CD4-positive, alpha-beta T cell treated with Interleukin-21 for 1 hour (primary cell): ENCODE measurements around the gene FOXL2.
A peak's percentile ranks its signal among the peaks of the same experiment; 100 is the strongest.
"Not testable (repeated sequence)": the region's sequence is repeated elsewhere in the genome, so short reads cannot be mapped to it uniquely, and the experiment has no call there.

Experiments
- DNase-seq: peaks from one replicate; pipeline ENCODE4 v3.0.0-alpha.2; 2020

FOXL2 gene

GRCh38 chr3:138923531-138923994 is 23.4 kb downstream of the FOXL2 start:
- DNase-seq, result peak; percentile 83

- not testable (repeated sequence) for DNase-seq
Observed at GRCh38 chr3:138922400-138922799, 24.5 kb downstream of the FOXL2 start.

- no peak for DNase-seq
Observed at GRCh38 chr3:138921316-138922292, 25.3 kb downstream of the FOXL2 start.

- DNase-seq, result no peak
Observed at GRCh38 chr3:138919325-138919724, 27.6 kb downstream of the FOXL2 start.

- DNase-seq, result no peak
Observed at GRCh38 chr3:138916824-138917223, 30.1 kb downstream of the FOXL2 start.

GRCh38 chr3:138915503-138916498 is 31.1 kb downstream of the FOXL2 start:
- DNase-seq, result peak; percentile 76

- DNase-seq, result no peak
Observed at GRCh38 chr3:138914870-138915502, 32.0 kb downstream of the FOXL2 start.

GRCh38 chr3:138913766-138914165 is 33.2 kb downstream of the FOXL2 start:
- DNase-seq, result no peak

GRCh38 chr3:138912237-138912636 is 34.7 kb downstream of the FOXL2 start:
- DNase-seq, result no peak

GRCh38 chr3:138911621-138912020 is 35.3 kb downstream of the FOXL2 start:
- DNase-seq, result no peak

- DNase-seq, result no peak
Observed at GRCh38 chr3:138909904-138910303, 37.0 kb downstream of the FOXL2 start.

GRCh38 chr3:138908846-138909245 is 38.1 kb downstream of the FOXL2 start:
- no peak for DNase-seq

- no peak for DNase-seq
Observed at GRCh38 chr3:138907539-138907938, 39.4 kb downstream of the FOXL2 start.

GRCh38 chr3:138902171-138902570 is 44.8 kb downstream of the FOXL2 start:
- no peak for DNase-seq

- DNase-seq, result no peak
Observed at GRCh38 chr3:138901567-138901966, 45.4 kb downstream of the FOXL2 start.

GRCh38 chr3:138899351-138899991 is 47.5 kb downstream of the FOXL2 start:
- no peak for DNase-seq

GRCh38 chr3:138898708-138899107 is 48.2 kb downstream of the FOXL2 start:
- no peak for DNase-seq

GRCh38 chr3:138898301-138898700 is 48.6 kb downstream of the FOXL2 start:
- DNase-seq, result no peak
